H7 (cell line): ENCODE data around the gene ASF1A. TPM values are rescaled to one million over a fixed set of nuclear protein-coding genes. Genes with fewer than 3 reads are reported as not detected.

ENCODE experiments used
- DNase-seq: peaks from one replicate; pipeline ENCODE4 v3.0.0; 2012
- H3K27me3 ChIP-seq: 2 replicates; pipeline ENCODE4 v1.6.0; 2011; ENCODE audit warnings: mild to moderate bottlenecking, low read length; ENCODE audit not compliant: control insufficient read depth, insufficient read depth
- H3K36me3 ChIP-seq: replicated peaks from 2 replicates; pipeline ENCODE4 v1.5.1; 2011; ENCODE audit warnings: low read length; ENCODE audit not compliant: control insufficient read depth, insufficient read depth
- H3K4me3 ChIP-seq: 2 replicates; pipeline ENCODE4 v1.5.1; 2011; ENCODE audit warnings: low read depth, mild to moderate bottlenecking, control low read depth, low read length, moderate library complexity; ENCODE audit not compliant: insufficient read depth
- total RNA-seq: library from RNA; depleted of rRNA; stranded (reverse); fragments of >200 nt; shearing (Covaris generic); gene quantifications from 2 replicates; pipeline ENCODE4 v1.2.3, GENCODE V29; 2014

The ASF1A gene
- total RNA-seq, 1 experiment from 2014 or later, result 27.1 TPM

DNA sequence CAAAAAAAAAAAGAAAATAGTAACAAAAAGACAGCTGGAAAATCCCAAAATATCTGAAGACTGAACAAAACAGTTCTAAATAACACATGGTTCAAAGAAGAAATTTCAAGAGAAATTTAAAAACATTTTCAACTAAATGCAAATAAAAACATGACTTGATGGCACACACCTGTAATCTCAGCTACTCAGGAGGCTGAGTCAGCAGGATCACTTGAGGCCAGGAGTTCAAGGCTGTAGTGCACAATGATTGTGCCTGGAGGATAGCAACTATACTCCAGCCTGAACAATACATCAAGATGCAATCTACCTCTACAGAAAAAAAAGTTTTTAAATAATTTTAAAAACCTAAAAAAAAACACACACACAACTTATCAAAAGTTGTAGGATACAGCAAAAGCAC, 21.6 kb upstream of the ASF1A start:
- Histone ChIP-seq H3K4me3 (no peak overlapping the region), H3K36me3 (no peaks in the 10 kb centered on the region), H3K27me3 (no peaks in the 10 kb centered on the region)
- no peak for DNase-seq

DNA sequence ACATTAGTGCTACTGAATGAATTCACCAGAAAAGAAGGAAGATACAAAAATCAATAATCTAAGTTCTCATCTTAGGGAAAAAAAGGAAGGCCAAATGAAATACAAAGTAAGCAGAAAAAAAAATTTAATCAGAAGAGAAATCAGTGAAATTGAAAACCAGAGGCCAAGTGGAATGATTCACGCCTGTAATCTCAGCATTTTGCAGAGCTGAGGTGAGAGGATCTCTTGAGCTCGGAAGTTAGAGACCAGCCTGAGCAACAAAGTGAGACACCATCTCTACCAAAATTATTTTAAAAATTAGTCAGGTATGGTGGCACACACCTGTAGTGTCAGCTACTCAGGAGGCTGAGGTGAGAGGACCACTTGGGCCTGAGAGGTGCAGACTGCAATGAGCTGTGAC, 21.2 kb upstream of the ASF1A start:
- no peak for DNase-seq
- no peaks in the 10 kb centered on the region for H3K27me3 ChIP-seq
- no peaks in the 10 kb centered on the region for H3K36me3 ChIP-seq
- no peak overlapping the region for H3K4me3 ChIP-seq

GRCh38 chr6:118873239-118873638, 20.7 kb upstream of the ASF1A start:
- no peaks in the 10 kb centered on the region for H3K36me3 ChIP-seq
- no peaks in the 10 kb centered on the region for H3K27me3 ChIP-seq
- DNase-seq, result no peak
- no peak overlapping the region for H3K4me3 ChIP-seq

DNA sequence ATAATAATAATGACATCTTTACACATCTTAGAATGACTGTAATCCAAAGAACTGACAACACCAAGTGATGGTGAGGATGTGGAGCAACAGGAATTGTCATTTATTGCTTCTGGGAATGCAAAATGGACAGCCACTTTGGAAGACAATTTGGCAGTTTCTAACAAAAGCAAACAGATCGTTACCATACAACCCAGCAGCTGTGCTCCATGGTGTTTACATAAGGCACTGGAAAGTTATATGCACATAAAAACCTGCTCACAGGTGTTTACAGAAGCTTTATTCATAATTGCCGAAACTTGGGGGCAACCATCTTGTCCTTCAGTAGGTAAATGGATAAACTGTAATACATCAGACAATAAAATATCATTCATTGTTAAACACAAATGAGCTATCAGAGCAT, 18.3 kb upstream of the ASF1A start:
- Histone ChIP-seq H3K27me3 (no peaks in the 10 kb centered on the region), H3K36me3 (no peaks in the 10 kb centered on the region), H3K4me3 (no peak overlapping the region)
- no peak for DNase-seq

- DNase-seq, result no peak
- H3K4me3 ChIP-seq, result no peak overlapping the region
- H3K27me3 ChIP-seq, result no peaks in the 10 kb centered on the region
- no peaks in the 10 kb centered on the region for H3K36me3 ChIP-seq
These were observed 17.8 kb upstream of the ASF1A start for GRCh38 chr6:118876198-118876597.

DNA sequence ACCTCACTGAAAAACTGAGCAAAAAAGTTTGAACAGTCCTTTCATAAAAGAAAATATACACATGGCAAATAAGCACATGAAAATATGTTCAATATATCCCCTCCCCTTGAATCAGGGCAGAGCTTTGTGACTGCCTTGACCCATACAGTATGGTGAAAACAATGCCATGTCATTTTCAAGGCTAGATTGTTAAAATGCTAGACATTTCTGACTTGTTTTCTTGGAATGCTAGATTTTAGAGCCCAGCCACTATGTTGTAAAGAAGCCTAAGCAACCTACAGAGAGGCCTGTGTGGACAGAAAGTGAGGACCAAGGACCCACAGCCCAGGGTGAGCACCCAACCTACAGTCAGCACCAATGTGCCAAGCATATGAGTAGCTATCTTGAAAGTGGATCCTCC, 17.1 kb upstream of the ASF1A start:
- H3K36me3 ChIP-seq, result no peaks in the 10 kb centered on the region
- no peak overlapping the region for H3K4me3 ChIP-seq
- no peak for DNase-seq
- H3K27me3 ChIP-seq, result no peaks in the 10 kb centered on the region

- no peak for DNase-seq
- Histone ChIP-seq H3K36me3 (no peaks in the 10 kb centered on the region), H3K27me3 (no peaks in the 10 kb centered on the region), H3K4me3 (no peak overlapping the region)
These were observed 16.1 kb upstream of the ASF1A start for GRCh38 chr6:118877806-118878205.

DNA sequence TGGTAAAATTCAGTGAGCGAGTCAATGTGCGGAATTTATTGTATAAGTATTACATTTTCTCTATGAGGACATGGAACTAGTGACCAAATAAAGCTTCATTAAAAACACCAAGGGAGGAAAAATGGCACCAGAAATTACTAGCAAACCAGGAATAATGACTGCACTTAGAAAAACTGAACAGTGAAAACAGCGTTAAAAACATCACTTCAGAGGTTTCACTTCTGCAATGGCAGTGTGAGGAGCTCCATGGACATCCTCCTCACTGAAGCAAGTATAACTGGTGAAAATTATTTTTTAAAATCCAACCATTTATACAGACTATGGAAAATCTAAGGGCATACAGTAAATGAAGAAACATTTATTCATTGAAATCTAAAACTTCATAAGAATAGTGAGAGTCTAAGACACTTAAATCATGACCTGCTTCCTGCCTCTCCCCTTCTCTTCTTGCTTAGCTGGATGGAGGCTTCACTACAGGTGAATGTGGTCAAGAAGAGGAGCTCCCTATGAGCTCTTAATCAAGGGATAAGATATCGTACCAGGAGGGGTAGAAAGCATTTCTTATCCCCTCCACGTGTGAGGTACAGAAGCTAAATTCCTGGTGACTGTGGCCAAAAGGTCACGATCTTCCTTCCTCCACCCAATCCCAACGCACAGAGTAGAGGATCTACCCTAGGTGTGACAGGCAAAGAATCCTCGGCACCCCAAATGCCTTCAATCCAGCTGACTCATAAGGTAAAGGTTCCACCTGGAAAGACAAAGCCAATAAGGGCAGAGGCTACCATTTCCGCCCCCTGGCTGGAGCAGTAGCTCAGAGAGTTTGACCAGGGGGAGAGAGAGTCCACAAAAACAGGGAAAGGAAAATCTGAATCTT, 12.3 kb upstream of the ASF1A start:
- Histone ChIP-seq H3K27me3 (no peaks in the 10 kb centered on the region), H3K36me3 (no peaks in the 10 kb centered on the region), H3K4me3 (no peak overlapping the region)
- DNase-seq, result no peak

- no peak for DNase-seq
- Histone ChIP-seq H3K4me3 (no peak overlapping the region), H3K36me3 (no peaks in the 10 kb centered on the region), H3K27me3 (no peaks in the 10 kb centered on the region)
These were observed 11.5 kb upstream of the ASF1A start for GRCh38 chr6:118882314-118882905.

- no peak for DNase-seq
- Histone ChIP-seq H3K4me3 (no peak overlapping the region), H3K27me3 (no peaks in the 10 kb centered on the region), H3K36me3 (no peaks in the 10 kb centered on the region)
These were observed 7.3 kb upstream of the ASF1A start for GRCh38 chr6:118886641-118887040.

DNA sequence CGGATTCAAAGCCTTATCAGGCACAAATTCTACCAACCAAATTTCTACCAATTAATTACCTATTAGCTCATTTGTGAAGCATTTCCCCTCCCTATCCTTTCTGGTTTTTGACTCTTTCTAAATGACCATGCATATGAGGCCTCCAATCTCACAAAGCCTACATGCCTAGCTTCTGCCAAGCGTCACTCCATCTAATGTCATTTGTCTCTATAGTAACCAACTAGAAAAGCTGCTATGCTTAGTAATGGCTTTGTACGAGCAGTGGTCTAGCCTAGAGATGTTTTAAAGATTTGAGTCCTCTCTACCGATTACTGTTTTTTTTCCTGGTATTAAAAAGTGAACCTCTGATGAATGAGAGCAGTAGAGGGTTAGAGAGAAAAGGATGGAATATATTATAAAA, 4.8 kb upstream of the ASF1A start:
- Histone ChIP-seq H3K36me3 (no peaks in the 10 kb centered on the region), H3K4me3 (no peak overlapping the region), H3K27me3 (no peaks in the 10 kb centered on the region)
- no peak for DNase-seq

- no peaks in the 10 kb centered on the region for H3K27me3 ChIP-seq
- no peaks in the 10 kb centered on the region for H3K36me3 ChIP-seq
- DNase-seq, result no peak
- H3K4me3 ChIP-seq, result no peak overlapping the region
These were observed 2.8 kb upstream of the ASF1A start for GRCh38 chr6:118890997-118891790.

GRCh38 chr6:118892355-118892991, 1.5 kb upstream of the ASF1A start:
- no peaks in the 10 kb centered on the region for H3K27me3 ChIP-seq
- H3K4me3 ChIP-seq, result no peak overlapping the region
- no peak for DNase-seq
- no peaks in the 10 kb centered on the region; the same call in 1 of the 2 replicates for H3K36me3 ChIP-seq

GRCh38 chr6:118893064-118893806, 717 bp upstream of the ASF1A start:
- peak overlapping the region; percentile 57 for H3K4me3 ChIP-seq
- no peaks in the 10 kb centered on the region; the same call in 1 of the 2 replicates for H3K36me3 ChIP-seq
- peak; percentile 24 for DNase-seq
- no peaks in the 10 kb centered on the region for H3K27me3 ChIP-seq
